NCI-H2227 (cell line): ENCODE results near the gene KIF12.

ENCODE experiments used
- DNase-seq: peaks from one replicate; lab custom pipeline; 2025; ENCODE audit not compliant: unreplicated experiment; lab: John Stamatoyannopoulos, UW

The KIF12 gene

GRCh38 chr9:114107286-114108001 lies 8.4 kb upstream of the KIF12 start:
- no peak for DNase-seq

DNA sequence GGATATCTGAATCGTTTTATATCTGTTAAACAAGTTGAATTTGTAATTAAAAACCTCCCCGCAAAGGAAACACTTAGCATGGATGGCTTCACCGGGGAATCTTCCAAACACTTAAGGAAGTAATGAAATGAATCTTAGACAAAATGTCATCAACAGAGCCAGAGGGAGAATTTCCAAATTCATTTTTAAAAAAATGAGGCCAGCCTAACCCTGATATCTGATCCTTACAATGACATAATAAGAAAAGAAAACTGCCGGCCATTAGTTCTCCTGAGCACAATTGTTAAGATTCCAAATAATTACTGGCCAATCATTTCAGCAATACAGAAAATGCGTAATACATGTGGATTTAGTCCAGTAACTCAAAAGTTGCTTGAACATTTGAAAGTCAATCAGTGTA lies 6.1 kb upstream of the KIF12 start:
- DNase-seq = no peak

GRCh38 chr9:114102484-114102883 lies 3.4 kb upstream of the KIF12 start:
- DNase-seq = no peak

DNA sequence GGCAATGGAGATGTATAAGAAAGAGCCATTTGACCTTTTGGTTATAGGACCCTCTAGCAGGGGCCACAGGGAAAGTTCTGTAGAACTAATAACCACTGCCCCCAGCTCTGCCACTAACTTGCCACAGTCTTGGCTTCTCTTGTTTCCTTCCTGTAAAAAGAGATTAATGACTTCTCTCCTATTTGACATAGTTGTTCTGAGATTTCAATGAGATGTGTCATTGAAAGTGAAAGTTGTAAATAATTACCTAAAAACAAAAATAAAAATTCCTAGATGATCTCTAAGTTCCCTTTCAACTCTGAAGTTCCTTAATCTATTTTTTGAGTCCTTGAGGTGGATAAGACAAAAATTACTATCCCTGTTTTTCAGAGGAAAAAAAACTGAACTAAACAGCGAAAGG lies 1.4 kb upstream of the KIF12 start:
- no peak for DNase-seq

DNA sequence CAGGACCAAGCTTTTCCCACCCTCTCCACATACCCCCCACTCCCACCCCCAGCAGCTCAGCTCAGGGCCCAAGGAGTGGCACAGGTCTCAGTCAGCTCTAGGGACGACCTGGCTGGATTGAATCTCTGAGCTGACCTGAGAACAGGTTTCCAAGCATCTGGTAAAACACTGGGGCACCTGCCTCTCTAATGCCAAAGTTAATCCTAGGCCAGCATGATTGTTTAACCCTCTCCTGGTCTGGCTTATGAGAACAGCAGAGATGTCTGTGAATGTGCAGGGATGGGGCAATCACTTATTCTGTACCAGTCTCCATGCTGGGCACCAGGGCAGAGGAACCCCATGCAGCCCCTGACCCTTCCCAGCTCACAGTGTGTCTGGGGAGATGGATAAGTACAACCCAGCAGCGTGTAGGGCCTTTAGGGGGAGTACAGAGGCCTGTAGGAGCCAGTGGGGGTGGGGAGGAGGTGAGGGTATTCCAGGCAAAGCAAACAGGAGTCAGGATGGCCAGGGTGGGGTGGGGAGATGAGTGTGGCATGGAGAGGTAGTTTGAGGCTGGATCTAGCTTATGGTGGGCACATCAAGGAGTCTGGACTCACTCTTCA lies 678 bp upstream of the KIF12 start:
- no peak for DNase-seq

DNA sequence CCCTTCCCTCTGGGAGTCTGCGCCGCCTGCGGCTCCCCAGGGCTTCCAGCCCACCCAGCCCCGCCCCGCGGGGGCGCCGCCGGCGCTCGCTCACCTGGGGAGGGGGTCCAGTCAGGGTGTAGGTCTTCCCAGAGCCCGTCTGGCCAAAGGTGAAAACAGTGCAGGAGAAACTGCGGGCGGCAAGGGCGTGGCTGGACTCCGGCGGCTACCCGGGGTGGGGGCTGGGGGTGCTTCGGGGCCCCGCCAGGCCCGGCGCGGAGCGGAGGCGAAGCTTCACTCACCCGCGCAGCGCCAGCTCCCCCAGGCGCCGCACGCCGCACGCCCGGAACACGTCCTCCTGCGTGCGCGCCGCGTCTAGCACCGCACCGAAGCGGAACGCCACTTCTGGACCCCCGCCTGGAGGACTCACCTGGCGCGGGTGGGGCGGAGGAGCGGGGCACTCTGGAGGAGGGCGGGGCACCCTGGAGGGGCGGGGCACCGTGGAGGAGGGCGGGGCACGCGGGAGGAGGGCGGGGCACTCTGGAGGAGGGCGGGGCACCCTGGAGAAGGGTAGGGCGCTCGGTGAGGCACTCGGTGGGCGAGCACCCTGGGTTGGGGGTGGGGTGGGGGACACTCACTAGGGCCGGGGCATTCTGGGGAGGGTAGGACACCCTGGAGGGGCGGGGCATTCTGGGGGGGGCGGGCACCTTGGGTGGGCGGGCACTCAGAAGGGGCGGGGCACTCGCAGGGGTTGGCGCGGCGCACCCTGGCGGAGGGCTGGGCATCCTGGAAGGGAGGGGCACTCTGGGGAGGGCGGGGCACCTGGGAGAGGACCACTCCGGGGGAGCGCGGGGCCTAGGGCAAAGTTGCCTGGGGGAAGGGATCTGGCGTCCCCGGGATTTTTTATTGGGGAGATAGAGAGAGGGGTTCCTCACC lies 814 bp downstream of the KIF12 start:
- DNase-seq = peak; percentile 64

GRCh38 chr9:114097613-114098020 lies 1.5 kb downstream of the KIF12 start:
- DNase-seq = no peak

DNA sequence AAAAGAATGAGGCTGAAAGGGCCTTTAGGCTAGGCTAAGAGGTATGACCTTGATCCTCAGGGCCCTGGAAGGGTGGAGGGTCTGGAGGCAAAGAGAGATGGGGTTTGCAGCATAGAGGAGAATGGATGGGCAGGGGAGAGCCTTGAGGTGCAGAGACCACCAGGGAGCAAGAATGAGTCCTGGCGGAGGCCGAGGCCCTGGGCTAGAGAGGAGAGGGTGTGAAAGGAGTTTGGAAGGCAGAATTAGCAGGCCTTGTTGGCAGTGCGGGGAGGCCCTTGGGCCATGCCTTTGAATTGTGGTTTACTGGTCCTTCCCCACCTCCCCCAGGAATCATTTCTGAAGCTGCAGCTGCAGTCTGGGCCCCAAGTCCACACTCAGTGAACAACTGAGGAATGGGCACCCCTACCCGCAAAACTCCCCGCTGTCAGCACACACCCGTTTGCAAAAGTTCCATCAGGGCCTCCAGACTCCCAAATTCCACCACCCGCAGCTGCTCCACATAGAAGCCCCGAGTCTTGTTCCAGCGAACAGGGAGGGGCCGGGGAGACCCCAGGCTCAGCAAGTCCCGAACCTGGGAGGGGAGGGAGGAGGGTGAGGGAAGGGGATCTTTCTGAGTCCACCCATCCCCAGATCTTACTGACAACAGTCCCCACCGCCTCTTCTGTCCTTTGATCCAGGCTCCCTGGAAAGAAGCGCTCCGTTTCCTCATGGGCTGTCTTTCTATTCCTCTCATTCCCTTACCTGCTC lies 2.1 kb downstream of the KIF12 start:
- DNase-seq = no peak

GRCh38 chr9:114096041-114096511 lies 3.0 kb downstream of the KIF12 start:
- DNase-seq = no peak

- DNase-seq = no peak
Measured at GRCh38 chr9:114094971-114095370, 4.1 kb downstream of the KIF12 start.

- DNase-seq = no peak
Measured at GRCh38 chr9:114093761-114094505, 5.2 kb downstream of the KIF12 start.

DNA sequence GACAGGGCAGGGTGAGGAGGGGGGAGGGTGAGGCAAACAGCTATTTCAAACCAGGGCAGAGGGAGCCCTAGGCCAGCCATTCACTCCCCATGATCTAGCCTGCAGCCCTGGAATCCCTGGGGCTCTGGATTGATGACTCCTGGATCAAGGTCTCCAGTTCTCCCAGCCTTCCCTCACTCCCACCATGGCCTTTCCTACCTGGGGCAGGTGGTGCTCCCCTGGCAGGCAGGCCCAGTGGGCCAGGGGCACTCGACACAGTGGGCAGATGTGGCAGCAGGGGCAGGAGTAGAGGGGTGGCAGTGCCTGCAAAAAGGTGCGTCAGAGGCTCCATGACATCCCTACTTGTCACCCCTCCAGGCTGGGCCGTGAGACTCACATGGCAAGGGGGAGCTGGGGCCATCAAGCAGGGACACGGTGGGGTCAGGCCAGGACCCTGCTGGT lies 6.0 kb downstream of the KIF12 start:
- DNase-seq = no peak

DNA sequence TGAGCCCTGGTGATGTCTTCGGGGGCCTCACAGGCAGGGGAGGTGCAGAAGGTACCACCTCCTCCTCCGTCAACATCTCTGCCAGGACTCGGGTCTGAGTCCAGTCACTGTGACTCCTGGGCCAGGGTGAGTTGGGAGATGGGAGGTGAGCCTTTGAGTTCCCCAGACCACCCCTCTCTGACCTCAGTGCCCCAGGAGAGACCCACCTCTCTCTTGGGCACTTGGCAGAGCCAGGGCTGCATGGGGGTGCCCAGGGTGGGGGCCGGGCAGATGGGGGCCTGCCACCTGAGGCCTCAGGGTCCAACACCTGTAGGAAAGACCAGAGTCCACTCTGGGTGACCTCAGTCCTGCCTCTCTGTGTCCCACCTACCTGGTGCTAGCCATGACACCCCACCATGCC lies 6.8 kb downstream of the KIF12 start:
- no peak for DNase-seq

- no peak for DNase-seq
Measured at GRCh38 chr9:114091711-114092110, 7.4 kb downstream of the KIF12 start.

DNA sequence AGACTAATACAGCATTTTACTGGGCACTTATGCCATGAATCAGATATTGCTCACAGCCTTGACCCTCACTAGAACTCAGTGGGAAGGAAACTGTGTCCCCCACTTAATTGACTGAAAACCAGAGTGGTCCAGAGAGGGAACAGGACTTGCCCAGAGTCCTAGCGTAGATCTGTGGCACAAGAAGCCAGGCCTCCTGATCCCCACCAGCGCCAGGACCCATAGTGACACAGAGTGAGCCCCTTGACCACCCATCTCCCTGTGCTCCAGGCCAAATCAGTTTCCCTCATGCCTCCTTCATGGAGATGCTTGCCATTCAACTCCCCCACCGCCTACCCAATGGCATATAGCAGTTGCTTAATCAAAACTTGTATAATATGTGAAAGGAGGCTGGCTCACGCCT lies 8.3 kb downstream of the KIF12 start:
- no peak for DNase-seq

DNA sequence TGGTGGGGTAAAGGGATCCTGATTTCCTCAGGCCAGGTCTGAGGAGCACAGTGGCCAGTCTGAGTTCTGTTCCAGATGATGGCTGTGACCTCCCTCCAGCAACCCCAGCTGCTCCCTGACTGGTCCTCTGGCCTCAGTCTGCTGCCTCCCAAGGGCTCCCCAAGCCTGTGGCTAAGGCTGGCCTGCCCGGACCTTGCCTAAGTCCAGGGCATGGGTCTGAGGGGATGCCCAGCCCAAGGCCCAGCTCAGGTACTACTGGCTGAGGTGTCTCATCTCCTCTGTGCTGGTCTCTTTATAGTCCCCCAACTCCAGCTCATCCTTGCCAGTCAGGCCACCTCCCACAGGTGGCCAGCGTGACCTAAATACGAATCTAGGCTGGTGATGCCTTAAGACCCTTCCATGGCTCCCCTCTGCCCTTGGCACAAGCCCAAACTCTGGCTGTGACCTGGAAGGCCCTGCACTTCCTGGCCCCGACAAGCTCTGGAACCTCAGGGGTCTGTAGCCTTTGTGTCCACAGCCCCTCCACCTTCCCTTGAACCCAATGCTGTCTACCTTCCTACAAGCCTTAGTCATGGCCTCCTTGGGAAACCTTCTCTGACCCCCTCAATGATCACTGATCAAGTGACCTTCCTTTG lies 9.8 kb downstream of the KIF12 start:
- no peak for DNase-seq

DNA sequence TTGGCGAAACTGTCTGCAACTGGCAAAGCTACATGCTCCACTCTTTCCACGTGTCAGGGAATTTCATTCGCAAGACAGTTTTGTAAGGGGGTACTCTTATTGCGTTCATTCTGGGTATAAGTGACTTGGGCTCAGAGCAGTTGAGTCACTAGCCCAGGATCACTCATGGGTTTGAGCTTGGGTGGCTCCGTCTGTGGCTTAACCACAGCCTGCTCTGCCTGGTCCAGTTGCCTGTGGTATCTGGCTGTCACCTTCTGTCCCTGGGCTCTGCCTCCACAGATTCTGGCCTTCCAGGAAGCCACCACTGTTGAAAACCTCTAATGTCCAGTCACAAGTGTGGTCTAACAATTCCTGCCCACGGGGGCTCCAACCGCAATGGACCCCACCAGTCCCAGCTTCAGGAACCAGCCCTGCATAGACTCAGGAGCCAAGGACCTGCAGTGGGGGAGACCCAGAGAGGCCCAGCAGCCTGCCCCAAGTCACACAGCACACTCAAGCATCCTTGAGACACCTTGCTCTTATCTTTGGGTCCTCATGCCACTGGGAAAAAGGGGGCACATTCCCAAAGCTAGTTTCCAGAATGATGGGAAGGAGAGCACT lies 10.4 kb downstream of the KIF12 start:
- no peak for DNase-seq

- no peak for DNase-seq
Measured at GRCh38 chr9:114087721-114088120, 11.4 kb downstream of the KIF12 start.

DNA sequence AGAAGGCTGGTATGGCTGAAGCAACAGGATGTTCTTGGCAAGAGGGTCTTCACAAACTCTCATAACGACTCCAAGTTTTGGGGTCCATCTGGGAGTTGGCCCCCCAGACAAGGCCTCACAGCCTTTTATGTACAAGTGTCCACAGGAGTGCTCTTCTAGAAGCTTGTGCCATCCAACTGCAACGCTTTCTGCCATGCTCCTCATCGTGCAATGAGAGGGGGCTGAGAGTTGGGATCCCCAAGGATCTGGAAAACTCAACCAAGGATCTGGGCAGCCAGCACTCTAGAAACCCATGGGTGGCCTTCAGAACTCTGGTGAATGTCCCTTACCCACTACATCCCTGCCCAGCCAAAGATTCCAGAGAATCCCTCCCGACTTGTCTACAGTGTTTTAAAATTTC lies 12.5 kb downstream of the KIF12 start:
- DNase-seq = no peak
